ENCODE results near the gene KEL.

The KEL gene

DNA sequence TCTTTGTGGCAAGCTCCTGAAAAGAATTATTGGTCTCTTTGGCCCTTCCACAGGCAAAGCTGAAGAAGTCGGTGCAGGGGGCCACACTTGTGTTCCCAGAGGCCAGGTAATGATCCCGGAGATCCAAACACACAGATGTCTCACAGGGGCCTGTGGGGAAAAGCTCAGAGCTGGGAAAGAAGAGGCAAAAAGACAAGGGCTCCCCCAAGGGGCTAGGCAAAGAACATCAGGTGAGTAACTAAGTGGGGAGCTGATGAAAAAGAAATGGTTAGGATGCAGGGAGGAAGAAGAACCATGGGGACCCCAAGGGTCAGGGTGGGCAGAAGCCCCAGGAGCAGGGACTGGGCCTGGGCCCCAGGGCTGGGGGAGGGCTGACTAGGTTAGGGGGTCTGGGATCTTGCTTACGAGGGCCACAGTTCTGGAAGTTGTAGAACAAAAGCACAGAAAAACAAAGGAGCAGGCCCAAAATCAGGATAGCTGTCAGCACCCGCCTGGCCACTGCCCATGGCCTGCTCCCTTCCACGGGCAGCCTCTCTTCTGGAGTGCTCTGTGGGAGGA is 1.1 kb downstream of the KEL start:
- DNase-seq, result no peak

- DNase-seq, result no peak
These were observed 3.0 kb downstream of the KEL start for GRCh38 chr7:142959202-142959601.

DNA sequence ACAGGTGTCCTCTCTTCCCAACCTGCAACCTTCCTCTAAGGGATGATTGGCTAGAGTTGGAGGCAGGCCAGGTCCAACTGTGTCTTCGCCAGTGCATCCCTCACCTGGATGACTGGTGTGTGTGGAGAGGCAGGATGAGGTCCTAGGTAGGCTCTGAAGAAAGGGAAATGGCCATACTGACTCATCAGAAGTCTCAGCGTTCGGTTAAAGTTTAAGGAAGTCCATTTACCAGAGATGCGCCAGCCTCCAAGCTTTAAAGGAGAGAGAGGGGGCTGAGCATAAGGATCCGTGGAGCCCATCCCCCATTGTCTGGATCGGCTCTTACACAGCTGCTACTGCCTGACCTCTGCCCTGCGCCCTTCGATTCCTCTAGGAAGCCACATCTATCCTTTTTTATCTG is 4.4 kb downstream of the KEL start:
- DNase-seq, result no peak

DNA sequence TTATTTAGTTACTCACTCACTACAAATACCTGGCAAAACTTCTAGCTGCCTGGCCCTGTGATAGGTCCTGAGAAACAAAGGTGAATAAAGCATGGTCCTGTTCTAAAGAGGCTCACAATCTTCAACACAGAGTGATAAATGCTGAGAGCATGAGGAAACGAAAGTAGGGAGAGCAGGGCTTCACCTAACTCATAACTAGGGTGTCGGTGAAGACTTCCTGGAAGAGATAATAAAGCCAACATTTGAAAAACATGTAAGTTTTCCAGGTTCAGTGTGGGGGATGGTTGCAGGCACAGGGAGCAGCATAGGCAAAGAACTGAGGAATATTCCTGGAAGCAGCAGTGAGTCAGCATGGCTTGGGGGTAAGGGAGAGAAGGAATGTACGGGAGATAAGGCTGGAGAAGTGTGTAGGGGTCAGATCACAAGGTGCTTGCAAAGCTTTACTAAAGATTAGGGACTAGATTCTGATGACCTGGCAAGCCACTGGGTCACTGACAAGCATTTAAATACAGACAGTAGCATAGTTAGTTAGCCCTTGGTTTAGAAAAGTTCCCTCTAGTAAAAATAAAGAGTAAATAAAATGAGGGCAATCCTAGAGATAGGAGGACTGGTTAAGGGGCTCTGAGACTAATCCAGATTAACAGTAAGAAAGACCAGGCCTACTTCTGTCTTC is 5.1 kb downstream of the KEL start:
- no peak for DNase-seq

DNA sequence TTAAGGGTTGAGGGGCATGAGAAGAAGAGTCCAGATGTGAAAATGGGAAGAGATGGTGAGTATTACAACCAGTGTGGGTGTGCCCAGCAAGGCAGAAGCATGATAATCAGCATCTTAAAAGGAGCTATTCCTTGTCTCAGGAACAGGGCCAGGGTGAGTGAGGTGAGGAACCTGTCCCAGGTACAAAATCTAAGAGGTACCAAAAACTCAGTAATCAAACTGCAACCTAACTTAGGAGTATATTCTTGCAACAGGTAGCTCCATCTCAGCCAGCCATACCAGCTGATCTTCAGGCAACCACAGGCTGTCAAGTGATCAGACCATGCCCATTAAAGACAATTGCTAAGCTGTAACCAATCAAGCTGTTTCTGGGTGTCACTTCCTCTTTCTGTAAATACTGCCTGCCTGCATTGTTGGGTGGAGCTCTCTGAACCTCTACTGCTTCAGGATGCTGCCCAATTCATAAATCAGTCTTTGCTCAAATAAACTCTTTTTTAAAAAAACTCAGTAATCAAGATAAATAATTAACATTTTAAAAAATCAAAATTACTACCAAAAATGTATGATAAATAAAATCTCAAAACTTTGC is 7.4 kb downstream of the KEL start:
- no peak for DNase-seq

- DNase-seq, result no peak
These were observed 11.9 kb downstream of the KEL start for GRCh38 chr7:142950235-142950634.

DNA sequence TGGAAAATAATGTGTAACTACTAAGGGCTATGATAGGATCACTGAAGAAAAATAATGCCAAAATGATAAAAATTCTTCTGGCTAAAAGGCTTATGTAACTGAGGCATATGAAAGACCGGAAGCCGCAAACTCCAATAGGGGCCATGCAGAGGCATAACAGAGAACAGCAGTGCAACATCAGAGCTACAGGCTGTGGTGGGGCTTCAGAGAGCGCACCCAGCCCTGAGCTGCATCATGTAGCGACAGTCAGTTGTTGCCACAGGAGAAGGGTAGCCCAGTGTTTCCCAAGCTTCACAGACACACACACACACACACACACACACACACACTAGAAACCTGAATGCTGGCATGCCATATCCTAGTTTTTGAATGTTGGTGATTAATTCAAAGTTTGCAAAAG is 13.6 kb downstream of the KEL start:
- DNase-seq, result no peak

DNA sequence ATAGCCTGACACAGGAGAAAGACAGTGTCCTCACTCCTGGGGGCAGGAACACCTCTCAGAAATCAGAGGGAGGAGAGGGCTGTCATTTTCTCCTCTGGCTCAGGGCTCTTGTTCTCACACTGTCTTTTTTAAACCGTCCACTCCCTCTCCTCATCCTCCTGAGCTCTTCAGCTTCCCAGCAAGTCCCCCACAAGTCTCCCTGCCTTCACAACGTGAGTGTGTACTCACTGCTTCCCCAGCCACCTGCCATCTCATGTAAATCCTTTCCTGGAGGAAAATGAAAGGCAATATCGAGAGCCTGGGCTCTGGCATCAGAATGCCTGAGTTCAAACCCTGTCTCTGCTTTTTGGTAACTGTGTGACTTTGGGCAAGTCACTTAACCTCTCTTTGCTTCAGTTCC is 17.2 kb downstream of the KEL start:
- no peak for DNase-seq

GRCh38 chr7:142943706-142944268 is 18.4 kb downstream of the KEL start:
- no peak for DNase-seq

DNA sequence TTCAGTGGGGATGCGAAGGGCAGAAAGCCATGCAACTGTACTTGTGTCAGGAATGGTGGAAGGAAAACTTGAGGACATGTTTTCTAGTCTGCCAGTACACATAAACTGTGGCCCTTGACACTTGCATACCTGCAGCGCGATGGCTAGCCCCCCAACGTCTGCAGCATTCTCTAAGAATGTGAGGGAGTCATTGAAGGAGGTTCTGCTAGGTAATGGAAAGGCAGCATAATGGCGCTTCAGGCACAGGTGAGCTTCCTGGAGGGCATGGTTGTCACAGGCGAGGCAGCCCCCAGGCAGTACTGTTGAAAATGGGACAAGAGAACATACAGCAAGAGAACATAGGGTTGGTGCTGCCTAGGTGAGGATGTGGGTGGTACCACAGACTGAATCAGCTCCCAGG is 19.4 kb downstream of the KEL start:
- DNase-seq, result no peak

GRCh38 chr7:142941541-142941940 is 20.6 kb downstream of the KEL start:
- DNase-seq, result no peak

DNA sequence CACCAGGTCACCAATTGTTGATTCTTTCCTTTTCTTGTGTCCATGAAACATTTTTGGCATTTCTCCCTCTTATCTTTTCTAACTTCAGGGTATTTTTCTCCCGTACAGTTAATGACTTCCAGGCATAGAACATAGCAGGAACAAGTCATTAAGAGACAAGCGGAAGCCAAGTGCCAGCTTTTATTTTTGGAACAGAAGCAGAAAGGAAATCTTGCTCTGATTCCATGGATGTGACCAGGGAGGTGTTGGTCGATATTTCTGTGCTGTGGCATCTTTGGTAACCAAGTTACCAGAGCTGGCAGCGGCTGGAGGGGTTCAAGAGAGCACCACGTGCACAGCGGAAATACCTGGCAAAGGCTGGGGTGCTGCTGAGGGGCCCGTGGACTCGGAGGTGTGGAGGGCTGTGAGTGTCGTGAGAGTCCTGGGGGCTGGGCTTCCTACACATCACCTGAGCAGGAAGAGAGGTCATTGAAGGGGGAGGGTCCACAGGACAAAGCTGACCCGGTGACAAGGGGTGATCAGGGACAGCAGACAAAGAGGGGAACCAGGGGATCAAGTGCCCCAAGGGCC is 21.1 kb downstream of the KEL start:
- DNase-seq, result no peak

DNA sequence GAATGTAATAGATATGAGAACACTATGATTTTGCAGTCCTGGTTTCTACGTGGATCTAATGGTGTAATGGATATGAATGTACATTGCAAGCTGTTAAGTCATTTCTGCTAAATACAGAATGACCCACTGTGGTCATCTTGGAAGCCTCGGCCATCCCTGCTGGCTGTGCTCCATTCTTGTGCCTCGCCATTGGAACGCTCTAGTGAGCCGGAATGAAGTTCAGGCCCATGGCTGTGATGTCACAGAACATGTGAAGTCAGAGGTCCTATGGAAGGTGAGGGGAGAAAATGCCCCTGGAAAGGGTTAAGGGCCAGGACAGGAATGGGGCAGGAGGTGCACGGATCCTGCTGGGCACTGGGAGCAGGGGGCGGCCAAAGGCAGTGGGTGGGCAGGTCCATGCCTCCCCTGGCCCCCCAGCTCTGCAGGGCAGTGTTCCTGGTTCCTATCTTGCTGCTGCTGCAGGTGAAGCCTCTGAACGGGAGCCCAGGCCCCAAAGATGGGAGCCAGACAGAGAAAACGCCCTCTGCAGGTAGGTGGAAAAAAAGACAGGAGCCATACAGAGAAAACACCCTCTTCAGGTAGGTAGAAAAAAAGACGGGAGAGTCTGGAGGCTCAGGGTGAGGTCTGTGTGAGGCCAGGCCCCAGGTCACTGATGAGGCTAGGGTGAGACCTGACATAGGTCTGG is 22.8 kb downstream of the KEL start, which contains the start of gene LLCFC1:
LLCFC1 (plus strand) TSS at position 259 of the 685 bp plus-strand sequence; CDS start at position 397, 138 bp downstream.
- DNase-seq, result no peak

DNA sequence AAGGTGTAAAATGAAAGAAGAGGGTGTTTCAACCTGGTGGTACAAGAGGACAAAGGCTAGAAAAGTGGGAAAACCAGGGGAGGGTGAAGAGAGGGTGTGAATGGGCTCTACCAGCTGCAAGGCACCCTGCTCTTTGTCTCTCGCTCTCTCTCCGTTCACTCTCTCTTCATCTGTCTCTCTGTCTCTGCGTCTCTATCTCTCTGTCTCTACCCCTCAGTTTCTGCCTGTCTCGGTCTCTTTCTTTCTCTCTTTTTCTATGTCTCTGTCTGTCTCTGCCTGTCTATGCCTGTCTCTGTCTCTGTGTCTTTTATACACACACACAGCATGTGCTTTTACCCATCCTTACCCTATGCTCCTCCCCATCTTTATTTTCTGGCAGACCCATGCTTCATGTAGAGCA is 23.6 kb downstream of the KEL start:
- DNase-seq, result no peak

DNA sequence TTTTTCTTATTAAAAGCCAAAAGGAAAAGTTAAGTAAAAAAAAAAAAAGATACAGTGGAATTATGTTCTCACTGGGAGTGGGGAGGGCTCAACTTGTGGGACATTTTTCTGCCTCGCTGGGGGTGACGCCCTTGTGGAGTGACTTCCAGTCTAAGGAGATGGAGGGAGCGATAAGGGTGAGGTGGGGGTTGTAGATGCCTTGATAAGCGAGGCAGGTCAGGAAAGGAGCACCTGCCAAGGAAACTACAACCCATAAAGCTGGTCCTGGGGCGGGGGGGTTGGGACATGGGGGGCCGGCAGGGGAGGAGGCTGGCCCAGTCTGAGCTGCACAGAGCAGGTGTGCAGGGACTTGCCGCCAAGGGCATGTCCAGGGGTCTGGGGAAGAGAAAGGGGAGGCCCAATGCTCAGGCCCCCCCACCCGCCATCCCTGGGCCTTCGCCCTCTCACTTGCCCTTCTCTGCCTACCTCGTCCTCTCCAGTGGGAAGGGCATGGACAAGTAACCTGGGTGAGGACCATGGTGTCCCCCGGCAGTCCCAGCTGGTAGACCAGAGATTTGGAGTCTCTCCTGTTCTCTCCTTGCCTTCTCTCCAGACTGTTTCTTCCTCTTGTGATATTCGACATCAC is 26.1 kb downstream of the KEL start:
- DNase-seq, result no peak

- DNase-seq, result no peak
These were observed 28.1 kb downstream of the KEL start for GRCh38 chr7:142934056-142934455.

GRCh38 chr7:142933624-142934023 is 28.5 kb downstream of the KEL start, which contains the start of gene TRPV5:
Gene TRPV5 (minus strand): TSS chr7:142933746. CDS start chr7:142933459, 287 bp downstream.
- DNase-seq, result no peak

DNA sequence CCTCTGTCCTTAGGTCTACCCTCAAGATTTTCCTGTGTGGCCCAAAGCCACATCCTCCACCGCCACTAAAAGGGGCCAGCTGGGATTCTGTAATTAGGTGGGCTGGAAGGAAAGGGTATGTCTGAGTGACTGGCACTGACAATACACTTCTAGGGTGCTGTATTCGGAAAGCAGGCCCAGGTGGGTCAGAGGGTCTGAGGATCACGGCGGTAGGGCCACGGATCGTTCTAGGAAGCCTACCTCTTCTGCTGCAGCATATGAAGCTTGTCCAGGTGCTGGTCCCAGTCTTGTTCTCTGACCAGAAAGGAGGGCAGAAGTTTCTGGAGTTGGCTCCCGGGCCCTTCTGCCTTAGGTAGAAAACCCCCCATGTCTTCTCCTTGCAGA is 29.1 kb downstream of the KEL start:
- DNase-seq, result no peak

DNA sequence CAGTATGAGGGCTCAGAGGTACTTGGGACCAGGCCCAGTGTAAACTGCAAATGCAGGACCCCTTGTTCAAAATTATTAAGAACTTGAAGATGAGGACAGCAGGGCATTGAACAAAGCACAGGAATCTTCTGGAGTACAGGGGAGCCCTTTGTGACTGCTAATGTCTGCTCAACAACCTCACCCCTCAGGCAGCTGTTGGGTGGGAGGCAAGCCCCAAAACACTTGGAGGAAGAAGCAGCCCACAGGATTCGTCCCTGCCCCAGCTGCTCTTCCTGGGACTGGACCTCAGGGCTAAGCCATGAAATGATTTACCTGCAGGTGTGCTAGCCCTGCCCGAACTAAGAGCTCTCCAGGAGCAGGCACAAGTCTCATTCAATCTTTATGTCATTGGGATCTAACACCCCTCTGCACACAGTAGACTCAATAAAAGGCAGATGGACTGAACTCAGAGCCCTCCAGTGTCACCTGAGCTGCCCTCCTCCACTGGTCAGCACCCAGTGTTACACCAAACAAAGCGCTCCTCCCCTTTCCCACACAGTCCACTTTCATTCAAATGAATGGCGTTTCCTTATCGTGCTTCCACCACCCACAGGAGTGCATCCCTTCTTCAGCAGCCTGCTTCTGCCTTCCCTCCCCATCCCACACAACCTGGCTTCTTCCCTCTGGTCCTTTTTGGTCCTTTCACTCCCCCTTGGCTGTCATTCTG is 29.6 kb downstream of the KEL start:
- DNase-seq, result no peak

DNA sequence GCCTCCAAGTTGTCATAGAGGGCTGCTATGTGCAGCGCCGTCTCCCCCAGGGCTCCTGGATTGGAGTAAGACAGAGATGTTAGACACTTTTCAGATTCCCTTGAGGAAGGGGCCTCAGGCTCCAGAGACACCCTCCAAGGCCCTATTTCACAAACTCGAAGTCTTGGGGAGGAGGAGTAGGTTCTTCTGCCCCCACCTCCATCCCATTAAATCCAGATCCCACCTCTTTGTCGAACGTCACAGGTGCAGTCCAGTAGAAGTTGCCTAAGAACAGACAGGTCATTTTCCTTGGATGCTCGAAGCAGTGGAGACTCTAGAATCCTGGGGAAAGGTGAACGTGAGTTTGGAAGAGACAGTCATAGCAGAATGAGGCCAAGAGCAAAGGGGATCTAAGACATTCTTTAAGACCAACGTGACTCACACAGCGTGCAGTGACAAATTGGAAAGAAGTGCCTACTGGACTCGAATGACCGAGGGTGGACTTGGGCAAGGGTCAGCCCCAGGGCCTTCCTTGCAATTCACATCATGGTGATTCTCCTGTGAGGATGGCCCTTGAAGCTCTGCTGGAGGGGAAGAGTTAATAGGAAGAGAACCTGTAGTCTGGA is 31.9 kb downstream of the KEL start:
- DNase-seq, result no peak

- no peak for DNase-seq
These were observed 34.2 kb downstream of the KEL start for GRCh38 chr7:142927949-142928348.

Data from NCI-H748 treated with DMSO at 0.1 percent for 48 hours (cell line).